Calu3 (cell line): ENCODE results near the gene SYCE1. TPM values are rescaled to one million over a fixed set of nuclear protein-coding genes. Genes with fewer than 3 reads are reported as not detected.
"Not testable (repeated sequence)": the region's sequence is repeated elsewhere in the genome, so short reads cannot be mapped to it uniquely, and the experiment has no call there.

Experiments
- BruUV-seq: library from RNA; stranded (reverse); fragments of 400-500 nt; replicated peaks from 2 replicates; lab custom pipeline; 2021; lab: Mats Ljungman, UMichigan
- CTCF ChIA-PET: fragments of 300-600 bp; sonication (Branson Sonifier 250); formaldehyde crosslinking; loops from one replicate; lab custom pipeline; 2022; ENCODE audit warnings: antibody characterized with exemption; lab: Charles Lee
- DNase-seq: peaks from one replicate; pipeline ENCODE4 v3.0.0; 2022
- H3K27ac Mint-ChIP-seq: one replicate; pipeline ENCODE4 v1.8.0; 2022; ENCODE audit warnings: mixed read lengths; ENCODE audit not compliant: unreplicated experiment
- H3K27me3 Mint-ChIP-seq: one replicate; pipeline ENCODE4 v1.8.0; 2022; ENCODE audit warnings: mixed read lengths; ENCODE audit not compliant: unreplicated experiment
- H3K36me3 Mint-ChIP-seq: one replicate; pipeline ENCODE4 v1.8.0; 2022; ENCODE audit warnings: mild to moderate bottlenecking, moderate library complexity, mixed read lengths; ENCODE audit not compliant: insufficient read depth, unreplicated experiment
- H3K4me1 Mint-ChIP-seq: one replicate; pipeline ENCODE4 v1.8.0; 2022; ENCODE audit warnings: mild to moderate bottlenecking, low read depth, mixed read lengths; ENCODE audit not compliant: unreplicated experiment
- H3K4me3 Mint-ChIP-seq: one replicate; pipeline ENCODE4 v1.8.0; 2022; ENCODE audit warnings: mild to moderate bottlenecking, low read depth, moderate library complexity, mixed read lengths; ENCODE audit not compliant: unreplicated experiment
- H3K9me3 Mint-ChIP-seq: one replicate; pipeline ENCODE4 v1.8.0; 2022; ENCODE audit warnings: low read depth, mixed read lengths; ENCODE audit not compliant: unreplicated experiment
- CTCF ChIP-seq: fragments of 200-600 bp; IDR thresholded peaks from one replicate; pipeline ENCODE4 v1.8.0; 2022; ENCODE audit warnings: antibody characterized with exemption; ENCODE audit not compliant: unreplicated experiment
- intact Hi-C: fragments of 100-400 bp; cut with micrococcal nuclease; formaldehyde crosslinking; loops from one replicate; pipeline ENCODE4 v1.10.0; 2022; ENCODE audit not compliant: unreplicated experiment
- total RNA-seq: library from RNA; stranded (reverse); gene quantifications from 2 replicates; pipeline ENCODE4 v1.2.3, GENCODE V29; 2022

SYCE1 gene
- total RNA-seq, 1 experiment from 2014 or later = not detected

- TF ChIP-seq CTCF = no peak
- DNase-seq = no peak
- Mint-ChIP-seq H3K4me1 (peaks cover 17% of the 10 kb centered on the region), H3K36me3 (peaks cover 26% of the 10 kb centered on the region), H3K9me3 (no peaks in the 10 kb centered on the region), H3K27me3 (no peaks in the 10 kb centered on the region), H3K4me3 (no peak overlapping the region), H3K27ac (no peak overlapping the region)
- no TSS peak for BruUV-seq
- CTCF ChIA-PET = no interaction called here
- intact Hi-C loops = no loop called here
Observed at GRCh38 chr10:133525444-133525843, 39.9 kb downstream of the SYCE1 start.

- H3K9me3 Mint-ChIP-seq = no peaks in the 10 kb centered on the region
- peaks cover 26% of the 10 kb centered on the region for H3K4me1 Mint-ChIP-seq
- intact Hi-C loops = no loop called here
Observed at GRCh38 chr10:133523631-133524203, 41.7 kb downstream of the SYCE1 start.

GRCh38 chr10:133520193-133520738 is 45.1 kb downstream of the SYCE1 start:
- CTCF ChIA-PET = no interaction called here
- peak; percentile 94 for DNase-seq
- intact Hi-C loops = no loop called here
- TF ChIP-seq CTCF = peak; percentile 89
- BruUV-seq = no TSS peak
- peak overlapping the region; percentile 56 for H3K4me3 Mint-ChIP-seq
- no peaks in the 10 kb centered on the region for H3K27me3 Mint-ChIP-seq
- H3K36me3 Mint-ChIP-seq = peaks cover 15% of the 10 kb centered on the region
- peaks cover 26% of the 10 kb centered on the region for H3K4me1 Mint-ChIP-seq
- no peaks in the 10 kb centered on the region for H3K9me3 Mint-ChIP-seq
- H3K27ac Mint-ChIP-seq = peak overlapping the region; percentile 60

More at GRCh38 chr10:133523631-133524203, 41.7 kb downstream of the SYCE1 start:
- BruUV-seq = no TSS peak
- no peak for TF ChIP-seq CTCF
- no peaks in the 10 kb centered on the region for H3K27me3 Mint-ChIP-seq
- peak overlapping the region; percentile 65 for H3K4me3 Mint-ChIP-seq
- peaks cover 21% of the 10 kb centered on the region for H3K36me3 Mint-ChIP-seq
- peak; percentile 58 for DNase-seq
- CTCF ChIA-PET = no interaction called here
- peak overlapping the region; percentile 95 for H3K27ac Mint-ChIP-seq

GRCh38 chr10:133518517-133518916 is 46.9 kb downstream of the SYCE1 start:
- BruUV-seq, H3K27me3 Mint-ChIP-seq, DNase-seq, CTCF ChIA-PET, H3K27ac Mint-ChIP-seq, H3K4me3 Mint-ChIP-seq, H3K9me3 Mint-ChIP-seq: not testable (repeated sequence)
- intact Hi-C loops = loop anchor here (10.0 kb wide), 1 partner anchor 84 kb away; no protein-coding TSS in a partner anchor
- Mint-ChIP-seq H3K36me3 (peaks cover 11% of the 10 kb centered on the region), H3K4me1 (peaks cover 27% of the 10 kb centered on the region)

- intact Hi-C loops = loop anchor here (10.0 kb wide), 1 partner anchor 81 kb away; no protein-coding TSS in a partner anchor
- no peak overlapping the region for H3K27ac Mint-ChIP-seq
- H3K9me3 Mint-ChIP-seq = no peaks in the 10 kb centered on the region
- peaks cover 20% of the 10 kb centered on the region for H3K4me1 Mint-ChIP-seq
- TF ChIP-seq CTCF = no peak
- no peak overlapping the region for H3K4me3 Mint-ChIP-seq
- DNase-seq = no peak
- CTCF ChIA-PET = no interaction called here
- no TSS peak for BruUV-seq
- no peaks in the 10 kb centered on the region for H3K27me3 Mint-ChIP-seq
- no peaks in the 10 kb centered on the region for H3K36me3 Mint-ChIP-seq
Observed at GRCh38 chr10:133516057-133516456, 49.3 kb downstream of the SYCE1 start.
